Kidney epithelial cell (primary cell): ENCODE data around the gene IL23R. TPM values are rescaled to one million over a fixed set of nuclear protein-coding genes. Genes with fewer than 3 reads are reported as not detected.
"Not testable (repeated sequence)": the region's sequence is repeated elsewhere in the genome, so short reads cannot be mapped to it uniquely, and the experiment has no call there.

Source experiments
- DNase-seq: peaks from one replicate; pipeline ENCODE4 v3.0.0-alpha.2; 2010; ENCODE audit warnings: low read depth
- H3K27me3 ChIP-seq: 2 replicates; pipeline ENCODE4 v1.6.0; 2011; ENCODE audit warnings: low read length; ENCODE audit not compliant: control insufficient read depth, insufficient read depth
- H3K36me3 ChIP-seq: 2 replicates; pipeline ENCODE4 v1.5.1; 2011; ENCODE audit warnings: low read length; ENCODE audit not compliant: control insufficient read depth, insufficient read depth
- H3K4me3 ChIP-seq: 2 replicates; pipeline ENCODE4 v1.5.1; 2011; ENCODE audit warnings: low read depth, mild to moderate bottlenecking, control low read depth, low read length
- total RNA-seq: library from RNA; depleted of rRNA; stranded (reverse); fragments of >200 nt; gene quantifications from 2 replicates; pipeline ENCODE4 v1.2.3, GENCODE V29; 2015
- TF ChIP-seq, protein P1 (sequence below): IDR thresholded peaks from 2 replicates; pipeline ENCODE4 v1.5.1; 2011; ENCODE audit warnings: mild to moderate bottlenecking, moderate library complexity, low read length, control low read depth, inconsistent platforms; ENCODE audit not compliant: insufficient read depth, poor library complexity, severe bottlenecking

Gene IL23R
- total RNA-seq, 1 donor from 2014 or later = not detected

DNA sequence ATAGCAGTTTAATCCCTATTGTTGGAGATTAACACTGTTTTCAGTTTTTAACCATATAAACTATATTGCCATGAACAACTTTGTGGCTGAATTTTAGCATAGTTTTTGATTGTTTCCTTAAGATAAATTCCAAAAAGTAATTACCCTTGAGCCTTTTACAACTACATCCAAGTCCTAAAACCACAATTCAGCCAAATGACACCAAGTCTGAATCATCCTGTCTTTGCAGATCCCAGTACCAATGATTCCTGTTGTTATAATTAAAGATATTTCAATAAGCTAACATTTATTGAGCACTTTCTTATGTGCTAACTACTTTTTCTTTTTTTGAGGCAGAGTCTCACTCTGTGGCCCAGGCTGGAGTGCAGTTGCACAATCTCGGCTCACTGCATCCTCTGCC, 35.6 kb downstream of the IL23R start:
- Histone ChIP-seq H3K36me3 (no peaks in the 10 kb centered on the region), H3K4me3 (no peak overlapping the region), H3K27me3 (no peaks in the 10 kb centered on the region)
- DNase-seq = no peak
- TF ChIP-seq, protein P1, sequence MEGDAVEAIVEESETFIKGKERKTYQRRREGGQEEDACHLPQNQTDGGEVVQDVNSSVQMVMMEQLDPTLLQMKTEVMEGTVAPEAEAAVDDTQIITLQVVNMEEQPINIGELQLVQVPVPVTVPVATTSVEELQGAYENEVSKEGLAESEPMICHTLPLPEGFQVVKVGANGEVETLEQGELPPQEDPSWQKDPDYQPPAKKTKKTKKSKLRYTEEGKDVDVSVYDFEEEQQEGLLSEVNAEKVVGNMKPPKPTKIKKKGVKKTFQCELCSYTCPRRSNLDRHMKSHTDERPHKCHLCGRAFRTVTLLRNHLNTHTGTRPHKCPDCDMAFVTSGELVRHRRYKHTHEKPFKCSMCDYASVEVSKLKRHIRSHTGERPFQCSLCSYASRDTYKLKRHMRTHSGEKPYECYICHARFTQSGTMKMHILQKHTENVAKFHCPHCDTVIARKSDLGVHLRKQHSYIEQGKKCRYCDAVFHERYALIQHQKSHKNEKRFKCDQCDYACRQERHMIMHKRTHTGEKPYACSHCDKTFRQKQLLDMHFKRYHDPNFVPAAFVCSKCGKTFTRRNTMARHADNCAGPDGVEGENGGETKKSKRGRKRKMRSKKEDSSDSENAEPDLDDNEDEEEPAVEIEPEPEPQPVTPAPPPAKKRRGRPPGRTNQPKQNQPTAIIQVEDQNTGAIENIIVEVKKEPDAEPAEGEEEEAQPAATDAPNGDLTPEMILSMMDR = no peak

DNA sequence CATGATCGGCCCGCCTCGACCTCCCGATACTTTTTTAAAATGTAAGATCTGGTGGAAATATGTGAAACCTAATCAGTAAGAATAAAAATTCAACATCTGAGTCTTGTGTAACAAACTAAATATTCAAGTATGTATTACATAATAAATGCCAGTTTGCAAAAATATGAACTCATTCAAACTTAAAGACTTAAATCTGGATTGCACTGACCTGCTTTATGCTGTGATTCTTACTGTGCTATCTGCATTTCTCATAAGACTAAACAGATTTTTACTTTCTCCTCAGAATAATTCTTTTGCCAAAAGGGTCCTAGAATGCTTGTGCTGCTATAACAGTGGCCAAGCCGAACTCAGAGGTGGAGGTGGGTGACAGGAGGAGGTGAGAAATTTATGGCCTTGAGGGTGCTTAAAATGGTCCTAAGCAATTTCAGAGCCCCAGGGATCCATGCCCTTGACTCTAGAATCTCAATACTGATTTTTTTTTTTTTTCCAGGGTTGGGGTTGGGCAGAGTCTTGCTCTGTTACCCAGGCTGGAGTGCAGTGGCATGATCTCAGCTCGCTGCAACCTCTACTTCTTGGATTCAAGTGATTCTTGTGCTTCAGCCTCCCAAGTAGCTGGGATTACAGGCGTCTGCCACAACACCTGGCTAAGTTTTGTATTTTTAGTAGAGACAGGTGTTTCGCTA, 38.2 kb downstream of the IL23R start:
- Histone ChIP-seq H3K36me3 (no peaks in the 10 kb centered on the region), H3K4me3 (no peak overlapping the region), H3K27me3 (no peaks in the 10 kb centered on the region)
- DNase-seq = no peak
- TF ChIP-seq, protein P1 = no peak

DNA sequence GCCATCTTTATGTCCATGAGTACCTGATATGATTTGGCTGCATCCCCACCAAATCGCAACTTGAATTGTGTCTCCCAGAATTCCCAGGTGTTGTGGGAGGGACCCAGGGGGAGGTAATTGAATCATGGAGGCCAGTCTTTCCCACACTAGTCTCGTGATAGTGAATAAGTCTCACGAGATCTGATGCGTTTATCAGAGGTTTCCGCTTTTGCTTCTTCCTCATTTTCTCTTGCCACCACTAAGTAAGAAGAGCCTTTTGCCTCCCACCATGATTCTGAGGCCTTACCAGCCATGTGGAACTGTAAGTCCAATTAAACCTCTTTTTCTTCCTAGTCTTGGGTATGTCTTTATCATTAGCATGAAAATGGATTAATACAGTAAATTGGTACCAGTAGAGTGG, 41.1 kb downstream of the IL23R start:
- H3K27me3 ChIP-seq, H3K36me3 ChIP-seq, DNase-seq, H3K4me3 ChIP-seq: not testable (repeated sequence)

DNA sequence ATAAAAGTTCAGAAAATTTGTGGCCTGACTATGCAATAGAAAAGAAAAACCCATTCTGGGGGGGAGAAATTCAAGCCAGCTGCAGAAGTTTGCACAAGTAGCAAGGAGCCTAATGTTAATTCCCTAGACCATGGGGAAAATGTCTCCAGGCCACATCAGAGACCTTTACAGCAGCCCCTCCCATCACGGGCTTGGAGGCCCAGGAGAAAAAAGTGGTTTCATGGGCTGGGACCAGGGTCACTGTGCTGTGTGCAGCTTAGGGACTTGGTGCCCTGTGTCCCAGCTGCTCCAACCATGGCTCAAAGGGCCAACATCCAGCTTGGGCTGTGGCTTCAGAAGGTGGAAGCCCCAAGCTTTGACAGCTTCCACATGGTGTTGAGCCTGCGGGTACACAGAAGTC, 42.0 kb downstream of the IL23R start:
- Histone ChIP-seq H3K36me3 (no peaks in the 10 kb centered on the region), H3K27me3 (no peaks in the 10 kb centered on the region), H3K4me3 (no peak overlapping the region)
- DNase-seq = no peak
- TF ChIP-seq, protein P1 = no peak

DNA sequence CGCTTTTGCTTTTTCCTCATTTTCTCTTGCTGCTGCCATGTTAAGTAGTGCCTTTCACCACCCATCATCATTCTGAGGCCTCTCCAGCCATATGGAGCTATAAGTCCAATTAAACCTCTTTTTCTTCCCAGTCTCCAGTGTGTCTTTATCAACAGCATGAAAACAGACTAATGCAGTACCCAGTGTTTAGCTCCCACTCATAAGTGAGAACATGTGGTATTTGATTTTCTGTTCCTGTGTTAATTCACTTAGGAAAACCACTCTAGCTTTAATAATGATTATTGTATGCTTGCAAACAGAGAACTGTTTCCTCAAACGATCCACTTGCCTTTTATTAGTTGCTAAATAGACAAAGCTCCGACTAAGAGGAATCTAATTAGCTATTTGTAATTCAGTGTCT, 43.3 kb downstream of the IL23R start:
- TF ChIP-seq, protein P1 = no peak
- no peak overlapping the region for H3K4me3 ChIP-seq
- H3K27me3 ChIP-seq = no peaks in the 10 kb centered on the region
- DNase-seq = no peak
- H3K36me3 ChIP-seq = no peaks in the 10 kb centered on the region

DNA sequence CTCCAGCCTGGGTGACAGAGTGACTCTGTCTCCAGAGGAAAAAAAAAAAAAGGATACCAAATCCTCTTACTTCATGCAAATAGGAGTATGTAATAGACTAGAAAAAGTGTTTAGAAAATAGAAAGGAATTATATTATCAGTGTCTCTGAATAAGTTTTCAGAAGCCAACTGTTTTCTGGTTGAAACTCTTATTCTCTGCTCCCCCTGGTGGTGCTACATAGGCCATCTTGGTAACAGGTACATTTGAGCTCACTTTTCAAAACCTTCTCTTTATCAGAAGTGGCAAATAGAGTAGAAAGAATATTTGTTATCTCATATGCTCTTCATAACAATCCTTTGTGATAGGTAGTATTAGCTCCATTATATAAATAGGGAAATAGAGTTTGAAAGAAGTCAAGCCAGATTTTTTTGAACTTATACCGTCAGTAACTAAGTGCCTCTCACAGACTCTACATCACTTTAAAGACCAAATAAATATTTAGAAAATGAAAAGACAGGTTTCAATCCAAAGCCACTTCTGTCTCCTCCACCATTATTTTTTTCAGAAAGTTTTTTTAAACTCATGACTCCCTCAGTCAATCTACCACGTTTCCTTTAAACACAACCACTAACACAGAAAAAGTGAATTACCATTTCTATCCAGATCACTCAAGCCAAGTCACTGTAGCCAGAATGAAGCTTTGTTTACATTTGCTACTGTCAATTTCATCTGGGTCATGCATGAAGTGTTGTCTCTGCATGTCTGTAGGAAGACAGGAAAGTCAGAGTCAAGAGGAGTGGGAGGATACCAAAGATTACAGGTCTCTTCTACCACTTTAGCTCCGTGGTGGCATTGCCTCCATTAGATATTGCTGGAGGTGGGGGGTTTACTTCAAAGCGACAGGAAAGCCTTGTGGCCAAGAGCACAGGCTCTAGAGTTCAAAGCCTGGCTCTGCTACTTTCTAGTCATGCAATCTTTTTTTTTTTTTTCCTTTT, 45.6 kb downstream of the IL23R start:
- no peak for DNase-seq
- Histone ChIP-seq H3K36me3 (no peaks in the 10 kb centered on the region), H3K4me3 (no peak overlapping the region), H3K27me3 (no peaks in the 10 kb centered on the region)
- TF ChIP-seq, protein P1 = peak; percentile 60
